Measurements from ENCODE around the gene SPIRE1. TPM values are rescaled to one million over a fixed set of nuclear protein-coding genes. Genes with fewer than 3 reads are reported as not detected.
"Not testable (repeated sequence)": the region's sequence is repeated elsewhere in the genome, so short reads cannot be mapped to it uniquely, and the experiment has no call there.

The SPIRE1 gene
- total and polyA plus RNA-seq, 4 donors, result 0.29 to 5.7 (median 3.2) TPM

DNA sequence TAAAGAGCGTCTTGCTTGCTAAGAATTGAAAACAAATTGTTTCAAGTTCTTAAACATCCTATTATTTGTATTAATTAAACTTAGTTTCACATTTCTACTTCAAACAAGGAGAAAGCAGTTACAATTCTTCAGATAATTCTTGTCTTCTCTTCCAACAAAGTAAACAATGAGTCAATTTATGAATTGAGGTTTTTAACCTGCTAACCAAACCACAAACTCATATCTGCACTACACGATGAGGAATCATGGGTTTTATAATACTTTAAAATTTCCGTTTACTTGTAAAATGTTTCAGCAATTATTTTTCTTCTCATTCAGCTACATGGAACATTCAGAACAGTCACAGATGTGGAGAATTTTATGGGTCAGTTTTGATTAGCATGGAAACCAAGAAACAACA lies 114.2 kb downstream of the SPIRE1 start:
- TF ChIP-seq JUND (IDR thresholded peaks at IDR 0.05), result no peak
- no peak for TF ChIP-seq EGR1 (IDR thresholded peaks at IDR 0.05; ENCODE audit: low read depth in 2 of 2)
- TF ChIP-seq, protein P1, sequence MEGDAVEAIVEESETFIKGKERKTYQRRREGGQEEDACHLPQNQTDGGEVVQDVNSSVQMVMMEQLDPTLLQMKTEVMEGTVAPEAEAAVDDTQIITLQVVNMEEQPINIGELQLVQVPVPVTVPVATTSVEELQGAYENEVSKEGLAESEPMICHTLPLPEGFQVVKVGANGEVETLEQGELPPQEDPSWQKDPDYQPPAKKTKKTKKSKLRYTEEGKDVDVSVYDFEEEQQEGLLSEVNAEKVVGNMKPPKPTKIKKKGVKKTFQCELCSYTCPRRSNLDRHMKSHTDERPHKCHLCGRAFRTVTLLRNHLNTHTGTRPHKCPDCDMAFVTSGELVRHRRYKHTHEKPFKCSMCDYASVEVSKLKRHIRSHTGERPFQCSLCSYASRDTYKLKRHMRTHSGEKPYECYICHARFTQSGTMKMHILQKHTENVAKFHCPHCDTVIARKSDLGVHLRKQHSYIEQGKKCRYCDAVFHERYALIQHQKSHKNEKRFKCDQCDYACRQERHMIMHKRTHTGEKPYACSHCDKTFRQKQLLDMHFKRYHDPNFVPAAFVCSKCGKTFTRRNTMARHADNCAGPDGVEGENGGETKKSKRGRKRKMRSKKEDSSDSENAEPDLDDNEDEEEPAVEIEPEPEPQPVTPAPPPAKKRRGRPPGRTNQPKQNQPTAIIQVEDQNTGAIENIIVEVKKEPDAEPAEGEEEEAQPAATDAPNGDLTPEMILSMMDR (IDR thresholded peaks at IDR 0.05; ENCODE audit: low read depth, low read length, missing input control), result no peak
- no peak for TF ChIP-seq HNF4A (conservative IDR thresholded peaks at IDR 0.05)
- H3K4me3 ChIP-seq (ENCODE audit: low read depth in 1 of 3, low read length in 3 of 3), result no peak overlapping the region
- WGBS, result 81% methylated on average over 3 of the region's 3 CpGs
- H3K27me3 ChIP-seq (ENCODE audit: control insufficient read depth in 4 of 4, insufficient read depth in 4 of 4, low read length in 3 of 4), result no peaks in the 10 kb centered on the region
- peaks cover 0 to 3% (median 0%) of the 10 kb centered on the region in 4 donors for H3K9me3 ChIP-seq (ENCODE audit: control insufficient read depth in 4 of 4, low read length in 3 of 4)
- H3K36me3 ChIP-seq (ENCODE audit: control insufficient read depth in 4 of 4, insufficient read depth in 3 of 4, low read depth in 1 of 4, low read length in 3 of 4), result no peaks in the 10 kb centered on the region
- no peak for DNase-seq (ENCODE audit: low spot score)
- no peaks in the 10 kb centered on the region for H3K4me1 ChIP-seq (ENCODE audit: control insufficient read depth in 4 of 4, insufficient read depth in 4 of 4, low read length in 3 of 4)
- H3K27ac ChIP-seq (ENCODE audit: low read depth in 1 of 2, low read length in 2 of 2), result no peak overlapping the region
- no peak overlapping the region for H3K9ac ChIP-seq (ENCODE audit: low read depth in 1 of 2, low read length in 2 of 2)

DNA sequence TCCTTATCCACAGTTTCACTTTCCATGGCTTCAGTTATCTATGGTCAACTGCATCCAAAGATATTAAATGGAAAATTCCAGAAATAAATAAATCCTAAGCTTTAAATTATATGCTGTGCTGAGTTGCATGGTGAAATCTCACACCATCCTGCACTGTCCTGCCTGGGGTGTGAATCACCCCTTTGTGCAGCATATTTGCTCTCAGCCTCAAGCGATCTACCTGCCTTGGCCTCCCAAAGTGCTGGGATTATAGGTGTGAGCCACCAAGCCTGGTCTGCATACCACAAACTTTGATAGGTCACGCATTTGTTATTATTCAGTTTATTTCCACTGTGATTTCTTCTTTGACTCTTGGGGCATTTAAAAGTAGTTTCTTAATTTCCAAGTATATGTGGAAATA lies 117.2 kb downstream of the SPIRE1 start:
- no peaks in the 10 kb centered on the region for H3K27me3 ChIP-seq (ENCODE audit: control insufficient read depth in 4 of 4, insufficient read depth in 4 of 4, low read length in 3 of 4)
- WGBS, result 98% methylated on average over 2 of the region's 2 CpGs
- H3K4me1 ChIP-seq (ENCODE audit: control insufficient read depth in 4 of 4, insufficient read depth in 4 of 4, low read length in 3 of 4), result peaks cover 0 to 1% (median 0%) of the 10 kb centered on the region in 4 donors
- TF ChIP-seq HNF4G (IDR thresholded peaks at IDR 0.05) (no peak), RXRA (IDR thresholded peaks at IDR 0.05) (no peak), SP1 (IDR thresholded peaks at IDR 0.05) (no peak), GABPA (IDR thresholded peaks at IDR 0.05 in 1 of 2, conservative IDR thresholded peaks at IDR 0.05 in 1 of 2) (no peak), YY1 (IDR thresholded peaks at IDR 0.05) (no peak)
- TF ChIP-seq, protein P2, sequence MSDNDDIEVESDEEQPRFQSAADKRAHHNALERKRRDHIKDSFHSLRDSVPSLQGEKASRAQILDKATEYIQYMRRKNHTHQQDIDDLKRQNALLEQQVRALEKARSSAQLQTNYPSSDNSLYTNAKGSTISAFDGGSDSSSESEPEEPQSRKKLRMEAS (IDR thresholded peaks at IDR 0.05), result no peak
- TF ChIP-seq, protein P3, sequence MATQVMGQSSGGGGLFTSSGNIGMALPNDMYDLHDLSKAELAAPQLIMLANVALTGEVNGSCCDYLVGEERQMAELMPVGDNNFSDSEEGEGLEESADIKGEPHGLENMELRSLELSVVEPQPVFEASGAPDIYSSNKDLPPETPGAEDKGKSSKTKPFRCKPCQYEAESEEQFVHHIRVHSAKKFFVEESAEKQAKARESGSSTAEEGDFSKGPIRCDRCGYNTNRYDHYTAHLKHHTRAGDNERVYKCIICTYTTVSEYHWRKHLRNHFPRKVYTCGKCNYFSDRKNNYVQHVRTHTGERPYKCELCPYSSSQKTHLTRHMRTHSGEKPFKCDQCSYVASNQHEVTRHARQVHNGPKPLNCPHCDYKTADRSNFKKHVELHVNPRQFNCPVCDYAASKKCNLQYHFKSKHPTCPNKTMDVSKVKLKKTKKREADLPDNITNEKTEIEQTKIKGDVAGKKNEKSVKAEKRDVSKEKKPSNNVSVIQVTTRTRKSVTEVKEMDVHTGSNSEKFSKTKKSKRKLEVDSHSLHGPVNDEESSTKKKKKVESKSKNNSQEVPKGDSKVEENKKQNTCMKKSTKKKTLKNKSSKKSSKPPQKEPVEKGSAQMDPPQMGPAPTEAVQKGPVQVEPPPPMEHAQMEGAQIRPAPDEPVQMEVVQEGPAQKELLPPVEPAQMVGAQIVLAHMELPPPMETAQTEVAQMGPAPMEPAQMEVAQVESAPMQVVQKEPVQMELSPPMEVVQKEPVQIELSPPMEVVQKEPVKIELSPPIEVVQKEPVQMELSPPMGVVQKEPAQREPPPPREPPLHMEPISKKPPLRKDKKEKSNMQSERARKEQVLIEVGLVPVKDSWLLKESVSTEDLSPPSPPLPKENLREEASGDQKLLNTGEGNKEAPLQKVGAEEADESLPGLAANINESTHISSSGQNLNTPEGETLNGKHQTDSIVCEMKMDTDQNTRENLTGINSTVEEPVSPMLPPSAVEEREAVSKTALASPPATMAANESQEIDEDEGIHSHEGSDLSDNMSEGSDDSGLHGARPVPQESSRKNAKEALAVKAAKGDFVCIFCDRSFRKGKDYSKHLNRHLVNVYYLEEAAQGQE (IDR thresholded peaks at IDR 0.05), result no peak
- TF ChIP-seq, protein P4, sequence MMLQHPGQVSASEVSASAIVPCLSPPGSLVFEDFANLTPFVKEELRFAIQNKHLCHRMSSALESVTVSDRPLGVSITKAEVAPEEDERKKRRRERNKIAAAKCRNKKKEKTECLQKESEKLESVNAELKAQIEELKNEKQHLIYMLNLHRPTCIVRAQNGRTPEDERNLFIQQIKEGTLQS (IDR thresholded peaks at IDR 0.05), result no peak
- TF ChIP-seq, protein P5, sequence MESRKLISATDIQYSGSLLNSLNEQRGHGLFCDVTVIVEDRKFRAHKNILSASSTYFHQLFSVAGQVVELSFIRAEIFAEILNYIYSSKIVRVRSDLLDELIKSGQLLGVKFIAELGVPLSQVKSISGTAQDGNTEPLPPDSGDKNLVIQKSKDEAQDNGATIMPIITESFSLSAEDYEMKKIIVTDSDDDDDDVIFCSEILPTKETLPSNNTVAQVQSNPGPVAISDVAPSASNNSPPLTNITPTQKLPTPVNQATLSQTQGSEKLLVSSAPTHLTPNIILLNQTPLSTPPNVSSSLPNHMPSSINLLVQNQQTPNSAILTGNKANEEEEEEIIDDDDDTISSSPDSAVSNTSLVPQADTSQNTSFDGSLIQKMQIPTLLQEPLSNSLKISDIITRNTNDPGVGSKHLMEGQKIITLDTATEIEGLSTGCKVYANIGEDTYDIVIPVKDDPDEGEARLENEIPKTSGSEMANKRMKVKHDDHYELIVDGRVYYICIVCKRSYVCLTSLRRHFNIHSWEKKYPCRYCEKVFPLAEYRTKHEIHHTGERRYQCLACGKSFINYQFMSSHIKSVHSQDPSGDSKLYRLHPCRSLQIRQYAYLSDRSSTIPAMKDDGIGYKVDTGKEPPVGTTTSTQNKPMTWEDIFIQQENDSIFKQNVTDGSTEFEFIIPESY (IDR thresholded peaks at IDR 0.05), result no peak
- TF ChIP-seq, protein P1 (IDR thresholded peaks at IDR 0.05; ENCODE audit: low read depth, low read length, missing input control), result no peak
- no peak for DNase-seq (ENCODE audit: low spot score)
- H3K27ac ChIP-seq (ENCODE audit: low read depth in 1 of 2, low read length in 2 of 2), result no peak overlapping the region
- H3K9ac ChIP-seq (ENCODE audit: low read depth in 1 of 2, low read length in 2 of 2), result no peak overlapping the region
- H3K4me3 ChIP-seq (ENCODE audit: low read depth in 1 of 3, low read length in 3 of 3), result no peak overlapping the region
- no peaks in the 10 kb centered on the region for H3K36me3 ChIP-seq (ENCODE audit: control insufficient read depth in 4 of 4, insufficient read depth in 3 of 4, low read depth in 1 of 4, low read length in 3 of 4)
- peaks cover 0 to 3% (median 0%) of the 10 kb centered on the region in 4 donors for H3K9me3 ChIP-seq (ENCODE audit: control insufficient read depth in 4 of 4, low read length in 3 of 4)

DNA sequence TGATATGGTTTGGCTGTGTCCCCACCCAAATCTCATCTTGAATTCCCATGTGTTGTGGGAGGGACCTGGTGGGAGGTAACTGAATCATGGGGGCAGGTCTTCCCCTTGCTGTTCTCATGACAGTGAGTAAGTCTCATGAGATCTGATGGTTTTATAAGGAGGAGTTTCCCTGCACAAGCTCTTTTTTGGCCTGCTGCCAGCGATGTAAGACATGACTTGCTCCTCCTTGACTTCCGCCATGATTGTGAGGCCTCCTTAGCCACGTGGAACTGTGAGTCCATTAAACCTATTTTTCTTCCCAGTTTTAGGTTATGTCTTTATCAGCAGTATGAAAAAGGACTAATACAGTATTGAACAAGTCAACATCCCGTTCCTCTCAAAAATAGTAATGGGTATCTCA lies 118.7 kb downstream of the SPIRE1 start:
- H3K4me3 ChIP-seq (ENCODE audit: low read depth in 1 of 3, low read length in 3 of 3), result not testable (repeated sequence)

More for the DNA sequence above, 118.7 kb downstream of the SPIRE1 start:
- WGBS, result 85% methylated on average over 4 of the region's 4 CpGs
- not testable (repeated sequence) for H3K27me3 ChIP-seq (ENCODE audit: control insufficient read depth in 4 of 4, insufficient read depth in 4 of 4, low read length in 3 of 4); H3K27ac ChIP-seq (ENCODE audit: low read depth in 1 of 2, low read length in 2 of 2); H3K9me3 ChIP-seq (ENCODE audit: control insufficient read depth in 4 of 4, low read length in 3 of 4); H3K9ac ChIP-seq (ENCODE audit: low read depth in 1 of 2, low read length in 2 of 2); H3K36me3 ChIP-seq (ENCODE audit: control insufficient read depth in 4 of 4, insufficient read depth in 3 of 4, low read depth in 1 of 4, low read length in 3 of 4); DNase-seq (ENCODE audit: low spot score); H3K4me1 ChIP-seq (ENCODE audit: control insufficient read depth in 4 of 4, insufficient read depth in 4 of 4, low read length in 3 of 4)
